ENCODE results near the gene GHITM.
"Not testable (repeated sequence)": the region's sequence is repeated elsewhere in the genome, so short reads cannot be mapped to it uniquely, and the experiment has no call there.

GHITM gene

DNA sequence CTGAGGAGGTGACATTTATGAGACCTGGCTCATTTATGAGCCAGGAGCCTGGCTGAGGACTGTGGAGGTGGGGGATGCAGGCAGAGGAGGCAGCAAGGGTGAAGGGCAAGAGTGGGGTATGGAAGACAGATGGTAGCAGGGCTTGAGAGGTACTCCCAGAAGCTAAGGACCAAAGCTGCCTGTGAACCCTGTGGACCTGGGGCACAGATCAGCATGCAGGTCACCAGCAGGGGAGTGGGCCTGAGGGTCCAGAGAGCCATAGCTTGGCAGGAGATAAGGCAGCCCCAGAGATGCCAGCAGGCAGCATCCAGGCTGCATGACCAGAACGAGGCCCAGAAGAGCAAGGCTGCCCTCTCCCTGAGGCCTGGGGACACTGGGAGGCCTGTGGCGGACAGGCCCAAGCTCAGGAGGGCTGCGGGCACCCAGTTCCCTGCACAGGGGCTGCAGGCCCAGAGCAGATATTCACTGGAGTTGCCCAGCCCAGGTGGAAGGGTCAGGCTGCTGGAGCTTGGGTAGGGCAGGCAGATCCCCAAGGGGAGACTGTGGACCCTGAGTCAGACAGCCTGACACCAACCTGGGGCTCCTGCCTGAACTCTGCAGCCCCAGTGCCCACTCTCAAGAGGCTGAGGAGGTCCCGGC lies 37.6 kb downstream of the GHITM start:
- peak in 1 of 2 donors; percentile 23 for ATAC-seq

DNA sequence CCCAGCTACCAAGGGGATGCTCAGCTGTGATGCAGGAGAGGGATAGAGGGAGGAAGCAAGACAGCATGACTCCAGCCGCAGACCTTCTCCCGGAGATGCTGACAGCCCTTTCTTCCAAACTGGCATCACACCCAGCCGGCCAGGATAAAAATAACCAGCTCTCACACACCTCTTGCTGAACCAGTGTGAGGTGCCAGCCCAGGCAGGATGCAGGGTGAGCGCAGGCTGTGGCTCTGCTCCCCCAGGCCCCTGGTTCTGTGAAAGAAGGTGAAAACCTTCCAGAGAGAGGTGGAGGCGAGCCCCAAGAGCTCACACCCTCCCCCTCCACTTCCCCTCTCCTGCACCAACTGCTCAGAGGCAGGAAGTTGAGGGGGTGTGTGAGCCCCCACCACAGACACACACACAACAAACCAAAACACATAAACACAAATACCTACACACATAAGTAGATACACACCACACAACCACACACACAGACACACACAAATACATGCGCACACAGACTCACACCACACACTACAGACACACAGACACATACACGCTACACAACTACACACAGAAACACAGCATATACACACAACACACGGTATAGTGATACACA lies 38.3 kb downstream of the GHITM start:
- ATAC-seq, result peak; percentile 46 to 48

DNA sequence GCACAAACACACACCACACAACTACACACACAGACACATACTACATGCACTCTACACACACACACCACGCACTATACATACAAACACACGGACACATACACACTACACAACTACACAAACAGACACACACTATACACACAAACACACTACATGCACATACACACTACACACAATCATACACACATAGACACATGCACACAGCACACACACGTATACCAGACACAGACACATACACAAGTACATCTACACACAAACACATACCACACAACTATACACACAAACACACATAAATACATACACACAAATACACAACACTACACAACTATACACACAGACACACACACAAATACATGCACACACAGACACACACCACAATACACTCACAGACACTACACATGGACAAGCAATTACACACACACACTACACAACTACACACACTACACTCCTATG lies 38.9 kb downstream of the GHITM start:
- ATAC-seq, result no peak

DNA sequence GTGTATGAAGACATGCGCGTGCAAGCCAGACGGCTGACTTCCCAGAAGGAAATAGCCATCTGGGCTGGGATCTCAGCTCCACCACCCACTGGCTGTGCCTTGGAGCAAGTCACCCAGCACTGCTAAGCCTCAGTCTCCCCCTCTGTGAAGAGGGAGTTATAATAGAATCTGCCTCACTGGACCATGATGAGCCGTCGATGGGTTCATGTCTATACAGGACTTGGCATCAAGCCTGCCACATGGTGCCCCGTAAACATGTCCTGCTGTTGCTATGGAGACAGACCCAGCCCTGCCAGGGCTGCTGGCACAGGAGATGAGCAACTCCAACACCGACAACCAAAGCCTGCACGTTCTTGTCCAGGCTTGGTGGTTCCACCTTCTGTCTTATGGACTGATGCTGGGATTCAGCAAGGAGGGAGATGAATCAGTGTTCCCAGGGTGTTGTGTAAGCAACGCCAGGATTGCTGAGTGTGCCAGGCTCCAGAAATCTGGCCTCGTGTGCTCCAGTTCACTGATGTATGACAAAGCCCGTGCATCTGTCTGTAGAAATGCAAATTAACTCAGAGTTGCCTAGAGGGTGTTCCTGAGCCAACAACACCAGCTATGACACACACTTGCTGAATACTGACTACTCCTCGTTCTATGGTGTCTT lies 39.9 kb downstream of the GHITM start:
- ATAC-seq, result peak; percentile 41 to 46

DNA sequence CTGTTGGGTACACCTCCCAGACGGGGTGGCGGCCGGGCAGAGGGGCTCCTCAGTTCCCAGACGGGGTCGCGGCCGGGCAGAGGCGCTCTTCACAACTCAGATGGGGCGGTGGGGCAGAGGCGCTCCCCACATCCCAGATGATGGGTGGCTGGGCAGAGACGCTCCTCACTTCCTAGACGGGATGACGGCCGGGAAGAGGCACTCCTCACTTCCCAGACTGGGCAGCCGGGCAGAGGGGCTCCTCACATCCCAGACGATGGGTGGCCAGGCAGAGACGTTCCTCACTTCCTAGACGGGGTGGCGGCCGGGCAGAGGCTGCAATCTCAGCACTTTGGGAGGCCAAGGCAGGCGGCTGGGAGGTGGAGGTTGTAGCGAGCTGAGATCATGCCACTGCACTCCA lies 41.1 kb downstream of the GHITM start:
- ATAC-seq, result not testable (repeated sequence)

DNA sequence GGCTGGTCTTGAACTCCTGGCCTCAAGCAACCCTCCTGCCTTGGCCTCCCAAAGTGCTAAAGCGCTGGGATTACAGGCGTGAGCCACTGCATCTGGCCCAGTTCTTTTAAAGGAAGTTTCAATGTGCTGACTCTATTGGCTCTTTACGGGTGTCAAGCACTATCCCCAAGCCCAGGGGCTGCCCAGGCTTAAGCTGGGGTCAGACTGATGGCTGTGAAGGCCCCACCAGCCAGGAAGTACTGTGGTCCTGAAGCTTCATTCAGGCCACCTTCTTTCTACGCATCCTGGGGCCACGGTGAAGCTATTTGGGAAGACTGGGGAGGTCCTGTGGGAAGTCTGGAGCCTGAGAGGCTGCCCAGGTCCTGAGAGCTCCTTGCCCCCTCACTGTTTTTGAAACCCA lies 42.3 kb downstream of the GHITM start:
- no peak for ATAC-seq

DNA sequence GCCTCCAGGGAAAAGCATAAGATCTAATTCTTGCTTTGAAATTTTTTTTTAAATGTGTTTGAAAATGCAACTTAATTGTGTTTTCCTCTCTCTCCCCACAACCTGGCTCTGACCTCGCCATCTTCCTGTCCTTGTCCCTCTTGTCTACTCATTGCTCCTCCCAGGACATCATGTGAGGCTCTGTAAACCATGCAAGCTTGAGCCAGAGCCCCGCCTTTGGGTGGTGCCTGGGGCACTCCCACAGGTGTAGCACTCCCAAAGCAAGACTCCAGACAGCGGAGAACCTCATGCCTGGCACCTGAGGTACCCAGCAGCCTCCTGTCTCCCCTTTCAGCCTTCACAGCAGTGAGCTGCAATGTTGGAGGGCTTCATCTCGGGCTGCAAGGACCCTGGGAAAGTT lies 45.2 kb downstream of the GHITM start:
- no peak for ATAC-seq

DNA sequence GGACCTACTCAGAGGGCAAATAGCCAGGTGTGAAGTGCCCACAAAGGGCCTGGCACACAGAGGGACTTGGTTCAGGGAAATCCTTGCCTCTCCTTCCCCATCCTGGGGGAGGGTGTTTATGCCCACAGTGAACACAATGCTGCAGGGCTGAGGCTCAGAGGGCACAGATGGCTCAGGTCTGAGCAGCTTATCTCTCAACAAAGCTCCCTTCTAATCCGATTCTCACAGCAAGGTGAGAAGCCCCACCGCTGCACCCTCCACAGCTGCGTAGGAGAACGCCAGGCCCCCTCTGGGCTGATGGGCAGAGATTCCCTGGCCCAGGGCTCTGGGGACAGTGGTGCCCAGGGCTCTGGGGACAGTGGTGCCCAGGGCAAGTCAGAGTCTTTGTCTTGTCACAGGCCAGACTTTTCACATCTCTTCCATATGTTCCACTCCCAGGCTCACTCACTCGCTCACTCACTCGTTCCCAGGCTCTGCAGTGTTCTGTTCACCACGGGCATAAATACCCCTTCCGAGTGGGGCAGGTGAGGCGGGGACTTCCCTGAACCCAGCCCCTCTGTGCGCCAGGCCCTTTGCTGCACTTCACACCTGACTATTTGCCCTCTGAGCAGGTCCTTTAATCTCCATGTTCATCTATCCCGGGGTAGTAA lies 46.3 kb downstream of the GHITM start:
- ATAC-seq, result no peak

DNA sequence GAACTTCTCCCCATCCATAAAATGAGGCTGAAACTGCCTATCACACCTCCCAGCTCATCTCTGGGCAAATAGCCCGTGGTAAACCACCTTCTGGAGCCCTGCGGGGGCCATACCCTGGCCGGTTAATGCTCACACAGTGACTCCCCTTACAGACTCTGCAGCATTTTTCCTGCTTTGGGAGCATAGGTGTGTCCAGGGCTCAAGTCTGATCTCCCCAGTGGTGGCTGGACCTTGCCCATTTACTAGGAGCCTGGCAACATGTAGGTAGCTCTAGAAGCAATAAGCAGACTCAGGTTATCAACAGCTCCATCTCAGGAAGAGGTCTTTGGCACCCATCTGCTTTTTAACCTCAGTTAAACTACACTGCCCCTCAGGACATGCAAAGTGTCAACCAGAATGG lies 49.5 kb downstream of the GHITM start:
- ATAC-seq, result no peak

DNA sequence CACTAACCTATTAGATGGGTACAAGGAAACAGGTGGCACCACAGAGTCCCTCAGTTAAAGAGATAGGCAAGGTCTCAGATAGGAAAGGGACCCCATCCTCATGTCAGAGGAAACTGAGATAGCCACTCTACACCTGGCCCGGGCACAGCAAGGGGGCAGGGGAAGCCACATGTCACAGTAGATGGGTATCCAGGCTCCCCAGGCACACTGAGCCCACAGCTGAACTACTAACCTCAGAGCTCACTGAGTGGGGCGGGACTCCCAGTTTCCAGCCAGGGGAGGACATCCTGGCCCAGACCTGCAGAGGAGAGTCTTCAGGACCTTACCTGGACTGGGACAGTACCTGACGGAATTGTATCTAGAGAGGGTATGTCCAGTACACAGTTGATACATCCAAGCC lies 51.3 kb downstream of the GHITM start:
- no peak for ATAC-seq

DNA sequence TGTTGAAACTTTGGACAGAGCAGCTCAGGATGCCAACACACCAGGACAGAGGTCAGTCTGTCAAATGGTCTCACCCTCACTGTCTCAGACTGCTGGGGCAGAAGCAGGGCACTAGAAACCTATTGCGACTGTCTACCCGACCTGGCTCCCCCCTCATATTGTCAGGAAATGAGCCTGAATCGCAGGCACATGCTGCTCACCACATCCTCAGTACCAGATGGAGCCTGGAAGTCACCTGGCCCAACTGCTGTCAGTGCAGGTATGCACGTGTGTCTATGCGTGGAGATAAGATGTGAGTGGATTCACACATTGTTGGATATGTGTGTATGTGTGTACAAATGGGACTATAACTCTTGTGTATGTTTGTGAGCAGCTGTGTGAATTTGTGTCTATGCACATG lies 51.8 kb downstream of the GHITM start:
- no peak for ATAC-seq

DNA sequence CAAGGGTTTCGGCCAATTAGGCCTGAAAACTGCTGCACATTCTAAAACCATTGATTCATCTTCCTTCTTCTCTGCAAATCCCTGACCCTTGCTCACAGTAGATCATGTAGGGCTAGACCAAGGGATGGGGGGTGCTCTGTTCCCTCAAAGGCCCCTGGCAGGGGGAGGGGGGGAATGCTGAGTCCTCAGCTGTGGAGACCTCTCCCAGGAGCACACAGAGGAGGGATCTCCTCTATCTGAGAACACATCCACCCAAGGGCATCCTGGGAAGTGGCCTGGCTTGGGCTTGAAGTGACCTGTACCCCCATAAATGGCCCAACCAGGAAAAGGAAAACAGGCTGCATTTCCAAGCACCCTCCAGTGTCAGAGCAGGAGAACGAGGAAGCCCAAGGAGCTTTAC lies 54.0 kb downstream of the GHITM start:
- no peak for ATAC-seq

DNA sequence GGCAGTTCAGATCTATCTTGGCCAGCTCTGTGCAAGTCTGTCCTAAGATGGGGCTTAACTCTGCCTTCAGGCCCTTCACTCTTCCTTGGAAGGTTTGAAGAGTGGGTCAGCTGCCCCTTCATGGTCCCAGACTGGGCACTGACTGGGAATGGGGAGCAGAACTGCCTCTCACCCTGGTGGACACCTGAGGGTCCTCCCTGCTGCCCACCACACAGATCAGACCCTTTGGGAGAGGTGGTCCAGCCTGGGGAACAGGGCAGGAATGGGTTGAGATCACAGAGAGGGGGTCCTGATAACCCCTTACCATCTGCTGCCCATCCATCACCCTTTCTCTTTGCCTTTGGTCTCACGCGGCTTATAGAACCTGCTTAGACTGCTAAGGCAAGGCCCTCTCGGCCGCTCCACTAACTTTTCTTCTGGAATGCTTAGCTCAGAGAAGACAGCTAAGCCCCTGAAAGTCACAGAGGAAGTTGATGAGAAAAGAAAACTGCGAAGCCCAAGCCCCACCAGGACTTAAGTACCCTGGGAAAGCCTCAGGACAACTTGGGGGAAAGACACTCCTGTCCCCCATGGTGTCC lies 54.6 kb downstream of the GHITM start:
- no peak for ATAC-seq

DNA sequence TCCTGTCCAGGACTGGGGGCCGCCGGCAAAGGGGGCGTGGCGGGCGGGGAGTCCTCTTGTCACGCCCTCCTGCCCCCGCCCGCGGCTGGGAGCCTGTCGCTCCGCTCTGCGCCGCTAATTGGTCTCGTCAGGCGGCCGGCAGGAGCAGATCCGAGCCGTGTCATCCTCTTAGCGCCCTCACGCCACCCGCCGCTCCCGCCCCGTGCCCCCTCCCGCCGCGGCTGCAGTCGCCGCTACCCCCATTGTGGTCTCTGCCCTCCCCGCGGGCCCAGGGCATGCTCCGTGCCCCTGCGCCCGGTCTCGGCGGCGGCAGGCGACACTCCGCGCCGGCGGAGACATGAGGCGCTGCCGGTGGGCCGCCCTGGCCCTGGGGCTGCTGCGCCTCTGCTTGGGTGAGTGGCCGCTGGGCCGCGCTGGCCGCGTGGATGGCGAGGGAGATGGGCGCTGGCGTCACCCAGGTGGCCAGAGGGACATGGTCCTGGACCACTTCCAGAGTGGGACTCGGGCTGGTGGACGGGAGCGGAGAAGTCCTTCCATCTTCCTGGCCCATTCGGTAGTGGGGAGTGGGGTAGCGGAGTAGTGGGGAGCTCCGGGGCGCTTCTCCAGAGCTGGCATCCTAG lies 55.2 kb downstream of the GHITM start, which contains the start of gene CDHR1:
Gene CDHR1 (plus strand): TSS at position 114 of the 620 bp plus-strand sequence. CDS start 224 bp downstream, at position 338.
- ATAC-seq, result peak; percentile 27 to 67

DNA sequence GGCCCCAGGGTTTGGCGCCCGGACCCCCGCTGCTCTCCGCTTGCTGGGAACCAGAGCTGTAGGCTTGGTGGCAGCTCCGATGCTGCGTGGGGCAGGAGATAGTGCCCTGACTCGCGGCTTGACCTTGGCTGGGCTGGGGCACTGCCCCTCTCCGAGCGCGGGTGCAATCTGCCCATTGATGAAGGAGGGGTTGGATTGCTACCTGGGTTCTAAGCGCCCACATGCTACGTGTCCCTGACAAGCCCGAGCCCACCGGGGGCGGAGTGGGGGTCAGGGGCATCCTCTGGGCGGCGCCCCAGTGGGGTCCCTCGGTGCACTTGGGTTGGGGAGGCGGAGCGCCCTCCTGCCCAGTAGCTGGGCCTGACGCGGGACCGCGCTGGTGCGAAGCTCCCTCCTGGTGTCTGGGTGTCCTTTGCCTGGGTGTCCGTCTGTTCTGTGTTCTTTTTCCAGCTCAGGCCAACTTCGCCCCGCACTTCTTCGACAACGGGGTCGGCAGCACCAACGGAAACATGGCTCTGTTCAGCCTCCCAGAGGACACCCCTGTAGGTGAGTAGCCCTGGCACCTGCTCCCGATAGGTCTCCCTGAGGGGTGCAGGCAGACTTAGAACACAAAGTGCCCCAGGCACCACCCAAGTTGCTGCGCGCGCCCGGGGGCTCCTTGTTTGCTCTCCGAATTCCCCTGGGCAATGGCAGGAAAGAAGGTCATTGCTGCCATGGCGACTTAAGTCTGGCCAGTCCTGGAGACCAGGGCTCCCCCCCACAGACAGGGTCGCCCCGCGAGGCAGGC lies 55.9 kb downstream of the GHITM start:
- ATAC-seq, result no peak

DNA sequence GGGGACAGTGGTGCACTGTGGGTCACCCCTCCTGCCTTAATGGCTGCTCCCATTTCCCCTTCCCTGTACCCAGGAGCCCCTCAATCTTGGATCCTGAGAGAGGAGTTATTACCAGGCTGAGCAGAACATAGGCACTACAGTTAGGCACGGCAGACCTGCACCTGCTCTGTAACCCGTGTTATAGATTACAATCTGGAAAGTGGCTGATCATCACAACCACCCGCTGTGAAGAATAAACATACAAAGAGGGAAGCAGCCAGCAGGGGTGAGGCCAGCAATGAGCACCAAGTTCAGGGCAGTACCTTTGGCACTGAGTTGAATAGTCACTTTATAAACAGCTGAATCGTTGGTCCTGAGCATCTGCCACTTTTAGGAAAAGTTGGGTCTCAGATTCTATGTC lies 56.8 kb downstream of the GHITM start:
- ATAC-seq, result no peak

DNA sequence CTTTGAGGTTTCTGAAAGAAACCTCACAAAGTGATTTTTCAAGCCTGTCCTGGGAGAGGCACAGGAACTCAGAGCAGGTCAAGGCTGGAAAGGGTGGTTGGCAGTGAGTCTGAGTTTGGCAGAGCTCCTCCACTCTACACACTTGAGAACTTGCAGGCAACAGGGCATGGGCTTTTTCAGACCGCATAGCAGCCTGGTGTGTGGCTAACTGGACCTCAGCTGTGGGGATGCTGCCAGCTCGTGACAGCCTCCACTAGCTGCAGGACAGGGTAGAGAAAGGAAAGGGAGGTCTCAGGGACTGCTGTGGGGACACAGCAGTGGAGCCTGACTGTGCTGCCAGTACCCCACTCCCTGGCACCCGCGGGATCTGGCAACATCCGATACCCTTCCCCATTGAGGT lies 57.6 kb downstream of the GHITM start:
- ATAC-seq, result no peak

DNA sequence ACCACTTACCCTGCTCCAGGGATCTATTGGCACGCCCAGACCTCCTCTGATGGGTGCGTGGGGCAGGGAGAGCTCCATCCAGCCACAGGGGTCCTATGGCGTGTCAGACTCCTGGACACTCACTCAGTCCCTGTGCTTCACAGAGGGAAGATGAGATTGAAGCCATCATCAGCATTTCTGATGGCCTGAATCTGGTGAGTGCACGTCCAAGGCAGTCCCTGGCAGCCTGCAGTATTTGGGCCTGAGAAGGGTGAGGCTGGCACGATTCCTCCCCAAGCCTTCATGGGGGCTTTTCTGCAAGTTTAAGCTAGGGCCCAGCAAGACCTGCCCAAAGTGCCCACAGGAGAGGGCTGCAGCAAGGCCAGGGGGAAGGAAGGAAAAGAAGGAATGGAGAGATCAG lies 58.3 kb downstream of the GHITM start:
- ATAC-seq, result no peak

DNA sequence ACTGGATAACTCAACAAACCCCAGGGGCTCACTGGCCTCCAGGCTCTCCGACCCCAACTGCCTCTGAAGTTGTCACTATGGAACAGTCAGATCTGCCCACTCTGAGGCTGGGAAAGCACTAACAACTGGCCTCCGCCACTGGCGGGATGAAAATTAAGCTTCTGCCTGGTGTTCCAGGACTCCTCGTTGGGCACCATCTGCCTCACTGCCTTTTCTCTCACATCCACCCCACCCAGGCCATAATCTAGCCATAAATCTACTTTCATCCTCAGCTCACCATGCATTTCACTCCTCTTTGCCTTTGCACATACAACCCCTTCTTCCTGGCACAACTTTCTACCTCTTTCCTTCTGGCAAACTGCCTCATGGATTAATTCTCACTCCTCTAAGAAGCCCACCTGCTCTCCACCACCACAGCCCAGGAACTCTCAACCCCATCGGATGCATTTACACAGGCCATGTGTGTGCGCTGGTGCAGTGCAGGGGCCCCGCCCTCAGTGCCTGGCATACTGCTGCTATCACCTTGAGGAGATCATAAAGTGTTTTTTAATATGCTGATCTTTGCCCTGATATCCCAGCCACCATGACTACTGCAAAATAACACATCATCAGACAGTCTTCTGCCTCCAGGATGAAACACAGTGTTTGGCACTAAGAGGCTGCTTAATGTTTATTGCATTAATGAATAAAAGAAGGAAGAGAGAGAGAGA lies 59.1 kb downstream of the GHITM start:
- ATAC-seq, result no peak

DNA sequence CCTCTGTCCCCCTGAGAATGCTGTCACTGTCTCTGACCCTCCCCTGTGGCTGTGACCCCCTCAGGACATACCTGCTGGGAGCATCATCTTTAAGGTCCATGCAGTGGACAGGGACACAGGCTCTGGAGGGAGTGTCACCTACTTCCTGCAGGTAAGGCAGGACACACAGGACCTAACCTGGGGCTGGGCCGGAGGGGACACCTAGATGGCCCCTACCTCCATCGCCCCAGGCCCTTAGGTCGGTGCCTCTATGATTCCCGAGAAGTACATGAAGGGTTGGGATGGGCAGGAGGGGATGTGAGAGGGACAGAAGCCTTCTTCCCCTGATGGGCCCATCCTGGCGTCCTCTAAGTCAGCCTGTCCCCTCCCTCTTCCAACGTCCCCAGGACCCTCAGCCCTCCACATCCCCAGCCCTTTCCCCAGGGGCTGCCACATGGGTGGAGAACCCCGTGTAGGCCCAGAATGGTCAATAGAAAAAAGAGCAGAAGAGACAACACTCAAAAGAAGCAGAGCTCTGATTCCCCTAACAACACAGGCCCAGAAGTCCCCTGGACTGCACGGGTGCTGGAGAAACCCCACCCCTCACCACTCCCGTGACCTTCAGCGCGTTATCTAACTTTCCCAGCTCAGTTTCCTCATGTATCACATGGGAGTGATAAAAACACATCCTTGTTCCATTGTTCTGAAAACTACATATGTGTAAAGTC lies 61.4 kb downstream of the GHITM start:
- no peak for ATAC-seq

DNA sequence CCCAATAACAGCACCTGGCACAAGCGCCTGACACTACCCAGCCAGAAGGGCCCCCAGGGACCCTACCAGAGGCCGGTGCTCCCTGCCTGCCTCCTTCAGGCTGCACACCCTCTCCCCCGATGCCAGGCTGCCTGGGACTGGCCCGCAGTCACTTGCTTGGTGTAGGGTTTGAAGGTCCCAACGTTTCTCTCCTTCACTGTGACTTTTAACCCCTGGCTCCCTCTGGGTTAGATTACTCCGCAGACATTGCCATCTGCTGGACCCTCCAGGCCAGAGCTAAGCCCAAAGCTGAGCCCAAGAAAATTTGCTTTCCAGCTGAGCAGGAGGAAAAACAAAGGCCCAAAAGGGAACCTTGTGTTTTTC lies 61.9 kb downstream of the GHITM start:
- ATAC-seq, result no peak

Data from activated CD4-positive, CD25-positive, alpha-beta regulatory T cell treated with anti-CD3 and anti-CD28 coated beads, Interleukin-2, amount 50 U/mL, for 24 hours (primary cell).